KMS-11 (cell line): ENCODE measurements around the gene CFLAR.

Experiments used
- H2AFZ ChIP-seq: fragments of 200-600 bp; sonication (generic); 2 replicates; pipeline ENCODE4 v1.6.1; 2016; ENCODE audit warnings: antibody characterized with exemption, mixed run types, low read depth
- H3K27ac ChIP-seq: fragments of 200-600 bp; sonication (generic); 2 replicates; pipeline ENCODE4 v1.6.1; 2016; ENCODE audit warnings: mild to moderate bottlenecking, mixed run types
- H3K27me3 ChIP-seq: fragments of 200-600 bp; sonication (generic); 2 replicates; pipeline ENCODE4 v1.6.1; 2017; ENCODE audit warnings: mild to moderate bottlenecking, low read depth, mixed run types, moderate library complexity; ENCODE audit not compliant: insufficient read depth
- H3K36me3 ChIP-seq: fragments of 200-600 bp; sonication (generic); 2 replicates; pipeline ENCODE4 v1.6.1; 2017; ENCODE audit warnings: mild to moderate bottlenecking, mixed run types; ENCODE audit not compliant: insufficient read depth
- H3K4me1 ChIP-seq: fragments of 200-600 bp; sonication (generic); 2 replicates; pipeline ENCODE4 v1.6.1; 2016; ENCODE audit warnings: mild to moderate bottlenecking, low read depth, mixed run types; ENCODE audit not compliant: poor library complexity, severe bottlenecking
- H3K4me2 ChIP-seq: fragments of 200-600 bp; sonication (generic); 2 replicates; pipeline ENCODE4 v1.7.0; 2016; ENCODE audit warnings: mild to moderate bottlenecking, mixed run types
- H3K4me3 ChIP-seq: fragments of 200-600 bp; sonication (generic); IDR thresholded peaks from 2 replicates; pipeline ENCODE4 v1.6.1; 2017; ENCODE audit warnings: low read depth, low read length, mixed read lengths; ENCODE audit not compliant: insufficient read depth
- H3K79me2 ChIP-seq: fragments of 200-600 bp; sonication (generic); 2 replicates; pipeline ENCODE4 v1.6.1; 2016; ENCODE audit warnings: low read depth, mixed run types; ENCODE audit not compliant: insufficient read depth
- H3K9ac ChIP-seq: fragments of 200-600 bp; sonication (generic); 2 replicates; pipeline ENCODE4 v1.6.1; 2016; ENCODE audit warnings: mild to moderate bottlenecking, mixed run types
- H4K20me1 ChIP-seq: fragments of 200-600 bp; sonication (generic); 2 replicates; pipeline ENCODE4 v1.6.1; 2016; ENCODE audit warnings: mild to moderate bottlenecking, mixed run types; ENCODE audit not compliant: insufficient read depth
- CTCF ChIP-seq: fragments of 200-600 bp; sonication (generic); conservative IDR thresholded peaks from 2 replicates; pipeline ENCODE4 v1.6.1; 2017; ENCODE audit warnings: low read depth, mild to moderate bottlenecking, antibody characterized with exemption, low read length, moderate library complexity, mixed read lengths

Gene CFLAR

GRCh38 chr2:201073071-201073470, 42.9 kb upstream of the CFLAR start:
- Histone ChIP-seq H3K27me3 (no peaks in the 10 kb centered on the region), H3K4me3 (no peak overlapping the region), H3K36me3 (no peaks in the 10 kb centered on the region), H3K9ac (no peak overlapping the region), H3K79me2 (peaks cover 80% of the 10 kb centered on the region), H4K20me1 (no peaks in the 10 kb centered on the region), H2AFZ (no peak overlapping the region), H3K4me1 (peaks cover 67% of the 10 kb centered on the region), H3K27ac (no peak overlapping the region; the same call in 1 of the 2 replicates), H3K4me2 (peak overlapping the region; percentile 94)
- TF ChIP-seq CTCF = no peak

- H3K4me1 ChIP-seq = peaks cover 47% of the 10 kb centered on the region
- H3K36me3 ChIP-seq = peaks cover 3% of the 10 kb centered on the region; the same call in 1 of the 2 replicates
- no peaks in the 10 kb centered on the region for H3K27me3 ChIP-seq
- no peak for TF ChIP-seq CTCF
- 0 out of 2 replicates have a peak overlapping the region, but pooled peaks have one; percentile 13 for H3K27ac ChIP-seq
- no peak overlapping the region for H2AFZ ChIP-seq
- H3K79me2 ChIP-seq = peaks cover 62% of the 10 kb centered on the region
- H3K4me3 ChIP-seq = no peak overlapping the region
- H3K4me2 ChIP-seq = no peak overlapping the region; the same call in 1 of the 2 replicates
- H4K20me1 ChIP-seq = no peaks in the 10 kb centered on the region
- H3K9ac ChIP-seq = no peak overlapping the region
These were observed 41.0 kb upstream of the CFLAR start for GRCh38 chr2:201074996-201075395.

DNA sequence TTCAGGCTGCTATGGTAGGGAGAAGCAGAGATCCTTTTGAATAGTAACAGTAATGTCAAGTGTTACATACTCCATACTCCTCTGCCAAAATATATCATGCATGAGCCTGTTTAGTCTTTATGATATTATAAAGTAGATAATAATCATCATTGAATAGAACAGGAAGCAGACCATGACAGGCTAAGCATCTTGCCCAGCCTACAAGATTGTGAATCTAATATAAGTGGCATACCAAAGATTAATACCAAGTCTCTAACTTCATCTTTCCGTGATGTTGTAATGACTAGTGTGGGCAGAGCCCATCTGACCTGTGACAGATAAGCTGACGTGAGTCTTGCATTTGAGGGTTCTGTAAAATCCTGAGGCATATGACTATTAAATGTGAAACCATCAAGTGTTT, 31.1 kb upstream of the CFLAR start:
- H3K4me2 ChIP-seq = no peak overlapping the region
- no peak overlapping the region for H3K27ac ChIP-seq
- H3K4me1 ChIP-seq = no peaks in the 10 kb centered on the region
- H3K4me3 ChIP-seq = no peak overlapping the region
- no peaks in the 10 kb centered on the region for H3K27me3 ChIP-seq
- no peaks in the 10 kb centered on the region for H4K20me1 ChIP-seq
- H3K9ac ChIP-seq = no peak overlapping the region
- peaks cover 5% of the 10 kb centered on the region; the same call in 1 of the 2 replicates for H3K79me2 ChIP-seq
- H3K36me3 ChIP-seq = peaks cover 6% of the 10 kb centered on the region; the same call in 1 of the 2 replicates
- no peak for TF ChIP-seq CTCF
- no peak overlapping the region for H2AFZ ChIP-seq

DNA sequence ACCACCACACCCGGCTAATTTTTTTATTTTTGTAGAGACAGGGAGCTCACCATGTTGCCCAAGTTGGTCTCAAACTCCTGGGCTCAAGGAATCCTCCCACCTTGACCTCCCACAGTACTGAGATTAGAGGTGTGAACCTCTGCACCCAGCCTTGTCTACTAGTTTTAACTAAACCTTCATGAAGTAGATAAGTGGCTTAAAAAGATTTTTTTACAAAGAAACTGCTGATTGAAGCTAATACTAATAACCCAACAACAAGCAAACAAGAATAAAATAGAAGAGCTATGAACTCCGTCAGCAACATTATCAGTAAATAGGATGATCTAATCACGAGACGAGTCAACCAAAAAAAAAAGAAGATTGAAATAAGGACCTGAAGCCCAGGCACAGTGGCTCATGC, 25.4 kb upstream of the CFLAR start:
- H2AFZ ChIP-seq = no peak overlapping the region
- no peak overlapping the region for H3K9ac ChIP-seq
- no peaks in the 10 kb centered on the region for H3K4me1 ChIP-seq
- H3K79me2 ChIP-seq = no peaks in the 10 kb centered on the region
- no peaks in the 10 kb centered on the region for H4K20me1 ChIP-seq
- TF ChIP-seq CTCF = no peak
- no peak overlapping the region for H3K4me2 ChIP-seq
- H3K27ac ChIP-seq = no peak overlapping the region
- no peaks in the 10 kb centered on the region for H3K27me3 ChIP-seq
- H3K4me3 ChIP-seq = no peak overlapping the region
- peaks cover 6% of the 10 kb centered on the region; the same call in 1 of the 2 replicates for H3K36me3 ChIP-seq
